ENCODE data around the gene TBC1D22A. TPM values are rescaled to one million over a fixed set of nuclear protein-coding genes. Genes with fewer than 3 reads are reported as not detected.

TBC1D22A gene
- total RNA-seq, 3 donors from 2014 or later: 19.0 to 23.6 (median 23.6) TPM

- no peaks in the 10 kb centered on the region for H3K36me3 ChIP-seq
Observed at GRCh38 chr22:46851941-46852340, 89.5 kb downstream of the TBC1D22A start.

GRCh38 chr22:46852771-46853170 lies 90.3 kb downstream of the TBC1D22A start:
- no peaks in the 10 kb centered on the region for H3K27me3 ChIP-seq
- intact Hi-C loops (cut with DNase I; ENCODE audit: low total_unique reads): no loop called here
- no peaks in the 10 kb centered on the region for H3K36me3 ChIP-seq
- no peak overlapping the region for H3K27ac ChIP-seq
- TF ChIP-seq CTCF (IDR thresholded peaks at IDR 0.05) (no peak), POLR2A (IDR thresholded peaks at IDR 0.05) (no peak), POLR2AphosphoS5 (IDR thresholded peaks at IDR 0.05) (no peak)
- H3K4me1 ChIP-seq: no peaks in the 10 kb centered on the region
- no peak overlapping the region for H3K4me3 ChIP-seq
- no peak for DNase-seq (ENCODE audit: low spot score in 2 of 2)
- no peaks in the 10 kb centered on the region for H3K9me3 ChIP-seq

More at GRCh38 chr22:46851941-46852340, 89.5 kb downstream of the TBC1D22A start:
- no peaks in the 10 kb centered on the region for H3K9me3 ChIP-seq
- no peak overlapping the region for H3K27ac ChIP-seq
- no peaks in the 10 kb centered on the region for H3K4me1 ChIP-seq
- H3K4me3 ChIP-seq: no peak overlapping the region
- H3K27me3 ChIP-seq: no peaks in the 10 kb centered on the region
- intact Hi-C loops (cut with DNase I; ENCODE audit: low total_unique reads): no loop called here
- TF ChIP-seq POLR2A (IDR thresholded peaks at IDR 0.05) (no peak), CTCF (IDR thresholded peaks at IDR 0.05) (no peak), POLR2AphosphoS5 (IDR thresholded peaks at IDR 0.05) (no peak)
- DNase-seq (ENCODE audit: low spot score in 2 of 2): no peak

- TF ChIP-seq POLR2A (IDR thresholded peaks at IDR 0.05) (no peak), CTCF (IDR thresholded peaks at IDR 0.05) (no peak), POLR2AphosphoS5 (IDR thresholded peaks at IDR 0.05) (no peak)
- Histone ChIP-seq H3K27me3 (no peaks in the 10 kb centered on the region), H3K4me1 (no peaks in the 10 kb centered on the region), H3K4me3 (no peak overlapping the region), H3K36me3 (no peaks in the 10 kb centered on the region), H3K27ac (no peak overlapping the region), H3K9me3 (no peaks in the 10 kb centered on the region)
- DNase-seq (ENCODE audit: low spot score in 2 of 2): no peak
- intact Hi-C loops (cut with DNase I; ENCODE audit: low total_unique reads): no loop called here
Observed at GRCh38 chr22:46853191-46853590, 90.7 kb downstream of the TBC1D22A start.

GRCh38 chr22:46854125-46854870 lies 91.8 kb downstream of the TBC1D22A start:
- TF ChIP-seq CTCF (IDR thresholded peaks at IDR 0.05) (no peak), POLR2AphosphoS5 (IDR thresholded peaks at IDR 0.05) (no peak), POLR2A (IDR thresholded peaks at IDR 0.05) (no peak)

GRCh38 chr22:46855681-46856080 lies 93.2 kb downstream of the TBC1D22A start:
- H3K27me3 ChIP-seq: no peaks in the 10 kb centered on the region
- no peak overlapping the region for H3K27ac ChIP-seq
- H3K4me3 ChIP-seq: no peak overlapping the region
- intact Hi-C loops (cut with DNase I; ENCODE audit: low total_unique reads): no loop called here
- no peaks in the 10 kb centered on the region for H3K9me3 ChIP-seq
- no peaks in the 10 kb centered on the region for H3K36me3 ChIP-seq
- TF ChIP-seq CTCF (IDR thresholded peaks at IDR 0.05): no peak
- TF ChIP-seq POLR2AphosphoS5 (IDR thresholded peaks at IDR 0.05): no peak
- DNase-seq (ENCODE audit: low spot score in 2 of 2): no peak
- no peaks in the 10 kb centered on the region for H3K4me1 ChIP-seq

More at GRCh38 chr22:46854125-46854870, 91.8 kb downstream of the TBC1D22A start:
- Histone ChIP-seq H3K4me1 (no peaks in the 10 kb centered on the region), H3K27me3 (no peaks in the 10 kb centered on the region), H3K9me3 (no peaks in the 10 kb centered on the region), H3K36me3 (no peaks in the 10 kb centered on the region), H3K4me3 (no peak overlapping the region), H3K27ac (no peak overlapping the region)
- DNase-seq (ENCODE audit: low spot score in 2 of 2): no peak
- intact Hi-C loops (cut with DNase I; ENCODE audit: low total_unique reads): no loop called here
